Neural crest cell (in vitro differentiated cells): ENCODE results near the gene EEF1AKMT3. TPM values are rescaled to one million over a fixed set of nuclear protein-coding genes. Genes with fewer than 3 reads are reported as not detected.

Experiments
- DNase-seq: peaks from one replicate; pipeline ENCODE4 v3.0.0; 2021; ENCODE audit warnings: low read depth, mixed read lengths, low spot score
- H3K27ac Mint-ChIP-seq: one replicate; pipeline ENCODE4 v1.8.0; 2021; ENCODE audit warnings: mild to moderate bottlenecking, mixed read lengths; ENCODE audit not compliant: unreplicated experiment
- H3K27me3 Mint-ChIP-seq: 2 replicates; pipeline ENCODE4 v1.8.0; 2021; ENCODE audit warnings: low read depth, mild to moderate bottlenecking, mixed read lengths
- H3K36me3 Mint-ChIP-seq: 2 replicates; pipeline ENCODE4 v1.8.0; 2021; ENCODE audit warnings: low read depth, mild to moderate bottlenecking, mixed read lengths
- H3K4me1 Mint-ChIP-seq: 2 replicates; pipeline ENCODE4 v1.8.0; 2021; ENCODE audit warnings: mixed read lengths
- H3K4me3 Mint-ChIP-seq: one replicate; pipeline ENCODE4 v1.8.0; 2021; ENCODE audit warnings: mild to moderate bottlenecking, mixed read lengths
- H3K9me3 Mint-ChIP-seq: 2 replicates; pipeline ENCODE4 v1.8.0; 2021; ENCODE audit warnings: mixed read lengths
- CTCF ChIP-seq: fragments of 200-600 bp; sonication (generic); conservative IDR thresholded peaks from 2 replicates; pipeline ENCODE4 v1.5.0; 2021; ENCODE audit warnings: antibody characterized with exemption, mild to moderate bottlenecking
- total RNA-seq: library from RNA; stranded (reverse); gene quantifications from 2 replicates; pipeline ENCODE4 v1.2.1, GENCODE V29; 2021

The EEF1AKMT3 gene
- total RNA-seq, 1 donor from 2014 or later, result 5.6 TPM

DNA sequence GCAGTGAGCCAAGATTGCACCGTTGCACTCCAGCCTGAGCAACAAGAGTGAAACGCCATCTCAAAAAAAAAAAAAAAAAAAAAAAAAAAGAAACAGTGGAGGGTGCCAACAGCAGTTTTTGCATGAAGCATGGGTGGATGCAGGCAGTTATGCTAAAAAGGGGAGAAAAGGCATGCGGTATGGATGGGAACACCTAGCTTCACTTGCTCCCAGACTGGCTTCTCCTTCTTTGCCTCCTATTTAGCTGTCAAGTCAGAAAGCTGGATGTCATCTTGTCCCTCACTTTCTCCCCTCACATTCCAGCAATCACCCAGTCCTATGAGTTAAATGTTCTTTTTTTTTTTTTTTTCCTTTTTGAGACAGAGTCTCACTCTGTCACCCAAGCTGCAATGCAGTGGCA lies 2.6 kb downstream of the EEF1AKMT3 start:
- TF ChIP-seq CTCF, result no peak

DNA sequence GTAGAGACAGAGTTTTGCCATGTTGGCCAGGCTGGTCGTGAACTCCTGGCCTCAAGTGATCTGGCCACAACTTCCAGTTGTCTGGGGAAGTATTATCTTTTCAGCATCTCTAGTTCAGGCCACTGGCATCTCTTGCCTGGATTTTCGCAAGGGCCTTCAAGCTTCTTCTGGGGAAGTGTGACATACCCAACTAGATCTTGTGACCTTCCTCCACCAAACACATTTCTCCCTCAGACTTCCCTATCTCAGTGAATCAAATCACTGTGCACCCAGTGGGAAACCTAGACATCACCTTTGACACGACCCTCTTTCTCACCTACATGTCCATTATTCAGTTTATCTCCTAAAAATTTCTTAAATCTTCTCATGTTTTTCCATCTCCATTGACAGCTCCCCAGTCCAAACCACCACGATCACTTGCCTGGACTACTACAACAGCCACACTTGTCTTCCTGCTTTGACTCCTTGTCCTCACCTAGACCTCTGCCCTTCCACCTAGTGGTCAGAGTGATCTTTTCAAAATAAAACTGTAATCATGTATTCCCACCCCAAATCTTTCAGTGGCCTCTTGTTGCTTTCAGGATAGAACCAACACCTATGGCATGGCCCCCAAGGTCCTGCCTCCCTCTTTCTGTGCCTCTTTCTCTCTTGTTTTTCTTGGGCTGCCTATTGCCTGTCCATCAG lies 3.3 kb downstream of the EEF1AKMT3 start:
- Mint-ChIP-seq H3K27me3 (peaks cover 6% of the 10 kb centered on the region), H3K27ac (peak overlapping the region; percentile 72), H3K4me1 (peaks cover 21% of the 10 kb centered on the region), H3K4me3 (peak overlapping the region; percentile 71), H3K36me3 (peaks cover 4% of the 10 kb centered on the region), H3K9me3 (no peaks in the 10 kb centered on the region)
- TF ChIP-seq CTCF, result no peak
- no peak for DNase-seq

More for the DNA sequence above, 2.6 kb downstream of the EEF1AKMT3 start:
- peaks cover 21% of the 10 kb centered on the region for H3K4me1 Mint-ChIP-seq
- no peak overlapping the region for H3K27ac Mint-ChIP-seq
- H3K9me3 Mint-ChIP-seq, result no peaks in the 10 kb centered on the region
- no peak for DNase-seq
- H3K27me3 Mint-ChIP-seq, result peaks cover 6% of the 10 kb centered on the region
- H3K36me3 Mint-ChIP-seq, result peaks cover 7% of the 10 kb centered on the region
- H3K4me3 Mint-ChIP-seq, result peak overlapping the region; percentile 71

GRCh38 chr12:57776247-57776587 lies 3.8 kb downstream of the EEF1AKMT3 start:
- Mint-ChIP-seq H3K36me3 (peaks cover 4% of the 10 kb centered on the region), H3K4me3 (peak overlapping the region; percentile 71), H3K9me3 (no peaks in the 10 kb centered on the region), H3K27me3 (peaks cover 6% of the 10 kb centered on the region), H3K4me1 (peaks cover 17% of the 10 kb centered on the region), H3K27ac (peak overlapping the region; percentile 72)
- TF ChIP-seq CTCF, result no peak
- no peak for DNase-seq

GRCh38 chr12:57777367-57777766 lies 5.0 kb downstream of the EEF1AKMT3 start:
- no peaks in the 10 kb centered on the region for H3K27me3 Mint-ChIP-seq
- H3K27ac Mint-ChIP-seq, result peak overlapping the region; percentile 35
- H3K9me3 Mint-ChIP-seq, result no peaks in the 10 kb centered on the region

DNA sequence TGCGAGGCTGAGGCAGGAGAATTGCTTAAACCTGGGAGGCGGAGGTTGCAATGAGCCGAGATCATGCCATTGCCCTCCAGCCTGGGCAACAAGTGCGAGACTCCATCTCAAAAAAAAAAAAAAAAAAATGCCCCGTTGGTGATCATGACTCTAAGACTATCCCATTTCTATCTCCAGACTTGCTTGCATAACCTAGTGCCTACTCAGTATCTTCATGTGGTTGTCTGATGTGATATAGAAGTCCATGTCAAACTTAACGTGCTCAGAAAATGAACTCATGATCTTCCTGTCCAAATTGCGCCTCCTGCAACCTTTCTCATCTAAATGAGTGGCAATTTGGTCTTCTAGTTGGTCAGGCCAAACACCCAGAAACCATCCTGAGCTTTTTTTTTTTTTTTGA lies 5.5 kb downstream of the EEF1AKMT3 start:
- Mint-ChIP-seq H3K27me3 (no peaks in the 10 kb centered on the region), H3K4me1 (peaks cover 14% of the 10 kb centered on the region), H3K36me3 (peaks cover 8% of the 10 kb centered on the region), H3K27ac (no peak overlapping the region), H3K9me3 (no peaks in the 10 kb centered on the region), H3K4me3 (no peak overlapping the region)
- no peak for TF ChIP-seq CTCF
- DNase-seq, result no peak

More at GRCh38 chr12:57777367-57777766, 5.0 kb downstream of the EEF1AKMT3 start:
- H3K4me3 Mint-ChIP-seq, result peak overlapping the region; percentile 41
- DNase-seq, result no peak
- peaks cover 11% of the 10 kb centered on the region for H3K4me1 Mint-ChIP-seq
- TF ChIP-seq CTCF, result no peak
- peaks cover 4% of the 10 kb centered on the region for H3K36me3 Mint-ChIP-seq
